Measurements from ENCODE around the gene MAPK12.
A peak's percentile ranks its signal among the peaks of the same experiment; 100 is the strongest.

MAPK12 gene

DNA sequence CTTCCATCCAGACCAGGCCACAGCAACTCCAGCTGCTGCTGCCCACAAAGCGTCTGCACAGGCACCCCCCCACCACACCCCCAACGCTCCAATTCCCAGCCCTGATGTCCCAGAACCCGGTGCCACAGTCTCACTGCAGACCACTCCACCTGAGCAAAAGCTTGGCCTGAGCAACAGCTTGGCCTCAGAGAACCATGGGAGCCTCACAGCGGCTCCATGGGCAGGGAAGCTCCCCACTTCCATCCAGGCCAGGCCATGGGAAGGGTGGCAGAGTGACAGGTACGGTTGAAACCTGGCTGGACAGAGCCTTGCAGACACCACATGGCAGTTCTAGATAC lies 32.8 kb upstream of the MAPK12 start:
- no peak for DNase-seq (ENCODE audit: low read depth)
- TF ChIP-seq CTCF (IDR thresholded peaks at IDR 0.05; ENCODE audit: control insufficient read depth, insufficient read depth, low read depth, low read length, missing control alignments): no peak
- H3K4me3 ChIP-seq (ENCODE audit: control insufficient read depth, low read depth, low read length): no peak overlapping the region

DNA sequence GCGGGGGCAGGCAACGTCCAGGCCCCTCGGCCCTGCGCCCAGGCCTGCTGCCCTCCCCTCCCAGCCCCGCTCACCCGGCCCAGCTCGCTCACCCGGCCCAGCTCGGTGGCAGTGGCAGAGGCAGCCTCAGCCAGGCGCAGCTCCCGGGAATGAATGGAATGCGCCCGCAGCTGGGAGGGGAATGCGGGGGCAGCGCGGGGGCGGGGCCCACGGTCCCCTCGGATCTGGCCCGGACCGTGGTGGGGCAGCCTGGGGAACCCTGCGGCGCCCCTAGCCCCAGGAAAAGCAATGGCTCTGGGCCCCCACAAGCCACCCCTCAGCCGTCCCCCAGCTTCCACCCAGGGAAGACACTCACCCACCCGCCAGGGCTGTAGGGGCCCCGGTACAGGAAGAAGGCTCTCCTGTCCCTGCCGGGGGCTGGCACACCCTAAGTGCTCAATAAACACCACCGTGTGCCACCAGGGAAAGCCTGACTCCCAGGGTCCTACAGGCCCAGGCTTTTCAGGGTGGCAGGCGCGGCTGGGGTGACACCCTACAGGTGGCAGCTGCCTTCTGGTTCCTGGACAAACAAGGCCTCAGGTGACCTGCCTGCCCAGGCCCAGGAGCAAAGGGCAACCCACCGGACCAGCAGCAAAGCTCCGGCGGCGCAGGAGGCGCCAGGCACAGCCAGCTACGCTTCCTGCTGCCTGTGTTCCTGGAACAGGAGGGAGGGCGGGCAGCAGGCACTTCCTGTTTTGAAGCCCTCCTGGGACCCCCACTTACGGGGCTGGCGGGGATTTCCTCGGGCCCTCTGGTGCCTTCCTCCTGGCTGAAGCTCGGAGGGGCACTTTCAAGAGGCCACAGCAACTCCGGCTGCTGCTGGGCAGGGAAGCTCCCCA lies 32.2 kb upstream of the MAPK12 start:
- peak overlapping the region; percentile 35 for H3K4me3 ChIP-seq (ENCODE audit: control insufficient read depth, low read depth, low read length)
- no peak for TF ChIP-seq CTCF (IDR thresholded peaks at IDR 0.05; ENCODE audit: control insufficient read depth, insufficient read depth, low read depth, low read length, missing control alignments)
- peak; percentile 17 for DNase-seq (ENCODE audit: low read depth)

DNA sequence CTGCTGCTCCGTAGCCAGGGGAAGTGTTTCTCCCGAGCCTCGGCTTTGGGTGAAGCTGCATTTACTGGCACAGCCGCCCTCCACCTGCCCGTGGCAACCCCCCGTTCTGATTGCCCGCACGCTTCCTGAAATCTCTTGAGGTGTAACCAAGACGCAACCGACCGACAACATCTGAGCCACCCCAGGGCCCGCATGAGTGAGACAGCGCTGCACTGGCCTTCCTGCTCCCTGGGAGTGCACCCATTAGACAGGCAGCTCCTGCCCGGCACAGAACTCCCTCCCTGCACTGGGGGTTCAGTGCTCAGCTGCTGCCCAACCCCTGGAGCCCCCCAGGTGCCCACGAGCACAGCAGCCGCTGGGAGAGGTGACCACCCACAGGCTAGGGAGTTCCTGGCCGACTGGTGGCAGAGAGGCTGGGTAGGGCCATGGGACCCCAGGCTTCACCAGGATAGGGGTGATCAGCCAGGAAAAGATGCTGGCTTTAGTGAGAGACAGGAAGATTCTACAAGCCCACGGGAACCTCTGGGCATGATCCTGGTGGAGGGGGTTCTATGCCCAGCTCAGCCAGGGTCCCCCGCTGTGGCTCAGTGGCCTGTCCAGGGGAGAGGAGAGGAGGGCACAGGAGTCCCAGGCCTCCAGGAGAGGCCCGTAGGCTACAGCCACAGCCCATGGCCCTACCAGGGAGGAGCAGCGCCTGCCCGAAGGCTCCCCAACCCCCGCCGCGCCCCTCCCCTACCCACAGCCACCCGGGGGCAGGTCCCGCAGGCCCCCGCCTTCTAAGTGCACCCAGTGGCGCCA lies 31.4 kb upstream of the MAPK12 start:
- DNase-seq (ENCODE audit: low read depth): no peak
- H3K4me3 ChIP-seq (ENCODE audit: control insufficient read depth, low read depth, low read length): peak overlapping the region; percentile 35
- TF ChIP-seq CTCF (IDR thresholded peaks at IDR 0.05; ENCODE audit: control insufficient read depth, insufficient read depth, low read depth, low read length, missing control alignments): no peak

GRCh38 chr22:50289942-50290630 lies 28.6 kb upstream of the MAPK12 start:
- TF ChIP-seq CTCF (IDR thresholded peaks at IDR 0.05; ENCODE audit: control insufficient read depth, insufficient read depth, low read depth, low read length, missing control alignments): no peak
- H3K4me3 ChIP-seq (ENCODE audit: control insufficient read depth, low read depth, low read length): no peak overlapping the region
- no peak for DNase-seq (ENCODE audit: low read depth)

GRCh38 chr22:50289151-50289941 lies 27.9 kb upstream of the MAPK12 start:
- H3K4me3 ChIP-seq (ENCODE audit: control insufficient read depth, low read depth, low read length): no peak overlapping the region
- TF ChIP-seq CTCF (IDR thresholded peaks at IDR 0.05; ENCODE audit: control insufficient read depth, insufficient read depth, low read depth, low read length, missing control alignments): no peak
- no peak for DNase-seq (ENCODE audit: low read depth)

GRCh38 chr22:50287731-50288130 lies 26.2 kb upstream of the MAPK12 start:
- DNase-seq (ENCODE audit: low read depth): no peak
- no peak for TF ChIP-seq CTCF (IDR thresholded peaks at IDR 0.05; ENCODE audit: control insufficient read depth, insufficient read depth, low read depth, low read length, missing control alignments)
- no peak overlapping the region for H3K4me3 ChIP-seq (ENCODE audit: control insufficient read depth, low read depth, low read length)
